Transverse colon (tissue), 4 donors: ENCODE results near the gene STK11IP. TPM values are rescaled to one million over a fixed set of nuclear protein-coding genes. Genes with fewer than 3 reads are reported as not detected.

ENCODE experiments used
- DNase-seq: peaks from one replicate; pipeline ENCODE4 v3.0.0-alpha.2; 2019
- H3K27ac ChIP-seq, 4 donors: fragments of 200-600 bp; sonication (generic); 2 replicates each; pipeline ENCODE4 v1.5.1; 2016 to 2018; ENCODE audit warnings: inconsistent platforms in 4 of 4
- H3K27me3 ChIP-seq: fragments of 200-600 bp; sonication (generic); 2 replicates; pipeline ENCODE4 v1.5.1; 2017; ENCODE audit warnings: inconsistent platforms
- H3K36me3 ChIP-seq, 4 donors: fragments of 200-600 bp; sonication (generic); 2 replicates each; pipeline ENCODE4 v1.5.1; 2017 to 2019; ENCODE audit warnings: inconsistent platforms in 4 of 4
- H3K4me1 ChIP-seq, 4 donors: fragments of 200-600 bp; sonication (generic); 2 replicates each; pipeline ENCODE4 v1.5.1; 2017 to 2020; ENCODE audit warnings: inconsistent platforms in 4 of 4
- H3K4me3 ChIP-seq, 4 donors: fragments of 200-600 bp; sonication (generic); 1 replicate in 1 of 4; 2 replicates in 3 of 4; pipeline versions ENCODE4 v1.5.1 to v1.6.1; 2017 to 2019; ENCODE audit warnings: inconsistent platforms in 4 of 4
- H3K9me3 ChIP-seq, 2 donors: fragments of 200-600 bp; sonication (generic); 2 replicates each; pipeline ENCODE4 v1.5.1; 2017 to 2019; ENCODE audit warnings: inconsistent platforms in 2 of 2
- EP300 ChIP-seq: sonication (generic); formaldehyde crosslinking; IDR thresholded peaks from one replicate; pipeline ENCODE4 v1.6.1; 2017; ENCODE audit warnings: antibody characterized with exemption, low read depth
- POLR2A ChIP-seq: fragments of 450-650 bp; IDR thresholded peaks from one replicate; pipeline ENCODE4 v1.6.1; 2016; ENCODE audit warnings: antibody characterized with exemption, mild to moderate bottlenecking, moderate library complexity
- POLR2AphosphoS5 ChIP-seq, 3 donors: sonication (generic); formaldehyde crosslinking; IDR thresholded peaks; one replicate each; pipeline ENCODE4 v1.6.1; 2016; ENCODE audit warnings: antibody characterized with exemption in 3 of 3
- WGBS, 2 donors: methylation state at CpG; one replicate each; pipeline ENCODE4 v1.1.5; 2018; ENCODE audit warnings: low coverage in 1 of 2; 5-methylcytosine and 5-hydroxymethylcytosine counted together
- in situ Hi-C, 4 donors: fragments of 200-750 bp; cut with MboI; loops; one replicate each; pipeline versions ENCODE4 v1.15.0 to v1.15.1; 2017; ENCODE audit warnings: low sequenced_read_pairs in 3 of 4, low pct_ligation_motif_present in 1 of 4, low pct_unique_long_range_greater_than_20kb in 1 of 4
- intact Hi-C: fragments of 100-400 bp; cut with DNase I; formaldehyde crosslinking; loops from one replicate; pipeline ENCODE4 v1.15.1; 2023; ENCODE audit warnings: low total_unique reads
- total RNA-seq, 4 donors: library from RNA; depleted of rRNA; stranded (reverse); fragments of >200 nt; gene quantifications; one replicate each; pipeline ENCODE4 v1.1.0, GENCODE V29; 2016
- TF ChIP-seq, protein P1 (sequence below), 5 experiments: fragments of 200-600 bp in 3 of 5; fragments of 450-650 bp in 2 of 5; sonication (generic) in 3 of 5; IDR thresholded peaks; 1 replicate in 2 of 5; 2 replicates in 3 of 5; pipeline ENCODE4 v1.5.1; 2016 to 2017; ENCODE audit warnings: antibody characterized with exemption in 5 of 5, inconsistent platforms in 3 of 5, mild to moderate bottlenecking in 2 of 5, moderate library complexity in 1 of 5

Gene STK11IP
- total RNA-seq, 4 donors from 2014 or later = 16.2 to 117 (median 38.2) TPM

DNA sequence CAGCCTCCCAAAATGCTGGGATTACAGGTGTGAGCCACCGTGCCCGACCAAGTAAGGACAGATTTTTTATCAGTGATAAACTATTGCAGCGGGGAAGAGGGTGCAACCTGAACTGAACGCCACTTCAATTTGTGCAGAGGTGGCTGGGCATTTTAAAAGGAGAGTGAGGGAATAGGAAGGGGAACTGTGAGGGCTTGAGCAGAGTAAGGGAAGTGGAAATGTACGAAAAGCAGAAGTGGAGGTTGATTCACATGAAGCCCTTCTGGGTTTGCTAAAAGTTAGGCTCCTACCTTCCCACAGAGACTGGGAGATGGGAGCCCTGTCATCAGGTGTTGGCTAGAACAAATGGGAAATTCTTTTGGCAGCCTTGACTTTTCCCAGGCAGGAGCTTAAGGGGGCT is 6.1 kb downstream of the STK11IP start:
- intact Hi-C loops = no loop called here
- in situ Hi-C loops = no loop called here
- Histone ChIP-seq H3K4me1 (peaks cover 0 to 2% (median 0%) of the 10 kb centered on the region in 4 donors), H3K4me3 (no peak overlapping the region), H3K27me3 (no peaks in the 10 kb centered on the region), H3K27ac (no peak overlapping the region), H3K9me3 (no peaks in the 10 kb centered on the region), H3K36me3 (peaks cover 0 to 52% (median 19%) of the 10 kb centered on the region in 4 donors)
- TF ChIP-seq, protein P1, sequence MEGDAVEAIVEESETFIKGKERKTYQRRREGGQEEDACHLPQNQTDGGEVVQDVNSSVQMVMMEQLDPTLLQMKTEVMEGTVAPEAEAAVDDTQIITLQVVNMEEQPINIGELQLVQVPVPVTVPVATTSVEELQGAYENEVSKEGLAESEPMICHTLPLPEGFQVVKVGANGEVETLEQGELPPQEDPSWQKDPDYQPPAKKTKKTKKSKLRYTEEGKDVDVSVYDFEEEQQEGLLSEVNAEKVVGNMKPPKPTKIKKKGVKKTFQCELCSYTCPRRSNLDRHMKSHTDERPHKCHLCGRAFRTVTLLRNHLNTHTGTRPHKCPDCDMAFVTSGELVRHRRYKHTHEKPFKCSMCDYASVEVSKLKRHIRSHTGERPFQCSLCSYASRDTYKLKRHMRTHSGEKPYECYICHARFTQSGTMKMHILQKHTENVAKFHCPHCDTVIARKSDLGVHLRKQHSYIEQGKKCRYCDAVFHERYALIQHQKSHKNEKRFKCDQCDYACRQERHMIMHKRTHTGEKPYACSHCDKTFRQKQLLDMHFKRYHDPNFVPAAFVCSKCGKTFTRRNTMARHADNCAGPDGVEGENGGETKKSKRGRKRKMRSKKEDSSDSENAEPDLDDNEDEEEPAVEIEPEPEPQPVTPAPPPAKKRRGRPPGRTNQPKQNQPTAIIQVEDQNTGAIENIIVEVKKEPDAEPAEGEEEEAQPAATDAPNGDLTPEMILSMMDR (IDR thresholded peaks at IDR 0.05) = no peak
- TF ChIP-seq EP300 (no peak), POLR2AphosphoS5 (IDR thresholded peaks at IDR 0.05) (no peak), POLR2A (no peak)
- no peak for DNase-seq
- 83 to 90% methylated on average over 5 of the region's 5 CpGs for WGBS, 2 donors

DNA sequence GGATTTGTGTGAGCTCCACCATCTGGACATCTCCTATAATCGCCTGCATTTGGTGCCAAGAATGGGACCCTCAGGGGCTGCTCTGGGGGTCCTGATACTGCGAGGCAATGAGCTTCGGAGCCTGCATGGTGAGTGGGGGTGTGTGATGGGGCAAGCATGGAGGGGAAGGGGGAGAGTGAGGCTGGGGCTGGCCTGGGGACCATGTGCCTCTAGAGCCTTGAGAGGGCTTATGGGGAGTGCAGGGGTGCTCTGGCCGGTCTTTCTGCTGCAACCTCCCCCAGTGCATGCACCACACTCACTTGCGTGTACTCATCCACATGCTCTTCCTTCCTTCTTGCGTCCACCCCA is 7.9 kb downstream of the STK11IP start:
- Histone ChIP-seq H3K36me3 (peaks cover 0 to 59% (median 20%) of the 10 kb centered on the region in 4 donors), H3K4me3 (no peak overlapping the region)

DNA sequence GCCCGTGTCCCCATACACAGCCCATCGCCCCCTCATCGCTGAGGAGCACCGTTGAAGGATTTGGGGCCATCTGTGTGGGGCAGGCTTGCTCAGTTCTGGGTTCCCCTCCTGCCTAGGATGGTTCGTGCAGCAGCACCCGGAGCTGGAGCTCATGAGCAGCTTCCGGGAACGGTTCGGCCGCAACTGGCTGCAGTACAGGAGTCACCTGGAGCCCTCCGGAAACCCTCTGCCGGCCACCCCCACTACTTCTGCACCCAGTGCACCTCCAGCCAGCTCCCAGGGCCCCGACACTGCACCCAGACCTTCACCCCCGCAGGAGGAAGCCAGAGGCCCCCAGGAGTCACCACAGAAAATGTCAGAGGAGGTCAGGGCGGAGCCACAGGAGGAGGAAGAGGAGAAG is 10.3 kb downstream of the STK11IP start:
- TF ChIP-seq POLR2AphosphoS5 (IDR thresholded peaks at IDR 0.05) (no peak), POLR2A (no peak), EP300 (no peak)
- TF ChIP-seq, protein P1 (IDR thresholded peaks at IDR 0.05) = no peak
- no peaks in the 10 kb centered on the region for H3K27me3 ChIP-seq
- H3K4me3 ChIP-seq = no peak overlapping the region
- in situ Hi-C loops (no loop called here), intact Hi-C loops (no loop called here)
- no peaks in the 10 kb centered on the region for H3K4me1 ChIP-seq
- WGBS, 2 donors = 94% methylated on average over 15 of the region's 15 CpGs; no CpG with 5 or more reads in 1 of the 2 donors
- H3K27ac ChIP-seq = no peak overlapping the region
- DNase-seq = no peak
- no peaks in the 10 kb centered on the region for H3K9me3 ChIP-seq
- peaks cover 0 to 42% (median 13%) of the 10 kb centered on the region in 4 donors for H3K36me3 ChIP-seq

More for the DNA sequence above, 7.9 kb downstream of the STK11IP start:
- in situ Hi-C loops (no loop called here), intact Hi-C loops (no loop called here)
- WGBS, 2 donors = 87% methylated on average over 6 of the region's 6 CpGs; no CpG with 5 or more reads in 1 of the 2 donors
- H3K4me1 ChIP-seq = no peaks in the 10 kb centered on the region
- no peak for DNase-seq
- TF ChIP-seq EP300 (no peak), POLR2AphosphoS5 (IDR thresholded peaks at IDR 0.05) (no peak), POLR2A (no peak)
- TF ChIP-seq, protein P1 (IDR thresholded peaks at IDR 0.05) = no peak
- H3K27me3 ChIP-seq = no peaks in the 10 kb centered on the region
- H3K9me3 ChIP-seq = no peaks in the 10 kb centered on the region
- no peak overlapping the region for H3K27ac ChIP-seq

DNA sequence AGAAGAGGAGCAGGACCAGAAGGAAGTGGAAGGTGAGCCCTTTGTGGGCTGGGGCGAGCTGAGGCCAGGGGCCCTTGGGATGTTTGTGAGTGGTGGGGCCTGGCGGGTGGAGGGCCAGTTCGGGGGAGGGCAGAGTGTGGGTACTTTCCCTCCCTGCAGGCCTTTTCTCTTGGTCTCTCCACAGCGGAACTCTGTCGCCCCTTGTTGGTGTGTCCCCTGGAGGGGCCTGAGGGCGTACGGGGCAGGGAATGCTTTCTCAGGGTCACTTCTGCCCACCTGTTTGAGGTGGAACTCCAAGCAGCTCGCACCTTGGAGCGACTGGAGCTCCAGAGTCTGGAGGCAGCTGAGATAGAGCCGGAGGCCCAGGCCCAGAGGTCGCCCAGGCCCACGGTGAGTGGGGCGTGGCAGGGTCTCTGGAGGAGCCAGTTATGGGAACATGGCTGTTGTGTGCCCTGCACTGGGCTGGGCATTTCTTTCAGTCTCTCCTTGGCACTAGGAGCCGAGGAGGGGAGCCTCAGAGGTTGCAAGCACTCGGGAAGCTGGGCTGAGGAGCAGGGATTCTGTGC is 10.8 kb downstream of the STK11IP start:
- Histone ChIP-seq H3K27ac (no peak overlapping the region), H3K9me3 (no peaks in the 10 kb centered on the region), H3K36me3 (peaks cover 0 to 42% (median 11%) of the 10 kb centered on the region in 4 donors), H3K27me3 (no peaks in the 10 kb centered on the region), H3K4me1 (no peaks in the 10 kb centered on the region), H3K4me3 (no peak overlapping the region)
- in situ Hi-C loops = no loop called here
- intact Hi-C loops = no loop called here
- WGBS, 2 donors = 88% methylated on average over 15 of the region's 15 CpGs; no CpG with 5 or more reads in 1 of the 2 donors
- DNase-seq = no peak
- TF ChIP-seq, protein P1 (IDR thresholded peaks at IDR 0.05) = no peak
- no peak for TF ChIP-seq EP300
- TF ChIP-seq POLR2AphosphoS5 (IDR thresholded peaks at IDR 0.05) = no peak
- no peak for TF ChIP-seq POLR2A
